Ectodermal cell (in vitro differentiated cells): Measurements from ENCODE around the gene MAML3.

ENCODE experiments used
- H3K27ac ChIP-seq: 2 replicates; pipeline ENCODE4 v1.7.0; 2013; ENCODE audit warnings: mild to moderate bottlenecking, low read depth, low read length; ENCODE audit not compliant: insufficient read depth, poor library complexity, severe bottlenecking
- H3K27me3 ChIP-seq: 2 replicates; pipeline ENCODE4 v1.7.0; 2013; ENCODE audit warnings: mild to moderate bottlenecking, low read length; ENCODE audit not compliant: insufficient read depth, control insufficient read depth, poor library complexity, severe bottlenecking
- H3K36me3 ChIP-seq: one replicate; pipeline ENCODE4 v1.7.0; 2013; ENCODE audit warnings: low read length; ENCODE audit not compliant: control insufficient read depth, insufficient read depth
- H3K4me1 ChIP-seq: one replicate; pipeline ENCODE4 v1.7.0; 2013; ENCODE audit warnings: low read length; ENCODE audit not compliant: control insufficient read depth, insufficient read depth
- H3K4me3 ChIP-seq: 2 replicates; pipeline ENCODE4 v1.7.0; 2013; ENCODE audit warnings: low read depth, low read length, control low read depth; ENCODE audit not compliant: insufficient read depth
- H3K9me3 ChIP-seq: 2 replicates; pipeline ENCODE4 v1.7.0; 2013; ENCODE audit warnings: mild to moderate bottlenecking, low read length, moderate library complexity; ENCODE audit not compliant: control insufficient read depth
- WGBS, 2 experiments: methylation state at CpG; one replicate each; pipeline ENCODE4 v1.1.7; 2013; ENCODE audit warnings: missing lambda C conversion rate in 2 of 2; 5-methylcytosine and 5-hydroxymethylcytosine counted together

The MAML3 gene

DNA sequence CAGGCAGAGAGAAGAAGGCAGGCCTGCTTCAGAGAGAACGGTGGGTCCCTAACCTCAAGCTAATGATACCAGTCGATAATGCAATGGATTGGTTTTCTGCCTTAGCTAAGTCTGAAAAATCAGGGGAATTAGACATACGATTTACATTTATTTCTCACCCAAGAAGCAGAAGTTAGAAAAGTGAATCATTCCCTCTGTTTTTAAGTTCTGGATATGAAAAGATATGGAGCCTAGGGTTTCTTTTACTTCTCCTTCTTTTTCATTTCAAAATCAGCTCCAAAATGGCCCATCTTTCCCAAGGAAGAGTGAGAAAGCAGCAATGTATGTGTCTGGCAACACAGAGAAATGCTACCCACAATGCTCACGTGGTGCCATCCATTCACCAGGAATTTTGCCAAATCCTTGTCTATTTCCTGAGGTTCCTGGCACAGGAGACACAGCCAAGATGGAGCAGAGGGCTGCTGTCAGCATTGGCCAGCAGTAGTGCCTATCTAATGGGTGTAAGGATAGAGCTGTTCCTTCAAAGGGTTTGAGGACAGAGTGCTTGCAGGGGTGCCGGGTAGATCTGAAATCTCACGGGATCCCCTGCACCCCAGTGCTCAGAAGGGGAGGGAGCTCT is 231.5 kb downstream of the MAML3 start:
- H3K36me3 ChIP-seq = no peaks in the 10 kb centered on the region

DNA sequence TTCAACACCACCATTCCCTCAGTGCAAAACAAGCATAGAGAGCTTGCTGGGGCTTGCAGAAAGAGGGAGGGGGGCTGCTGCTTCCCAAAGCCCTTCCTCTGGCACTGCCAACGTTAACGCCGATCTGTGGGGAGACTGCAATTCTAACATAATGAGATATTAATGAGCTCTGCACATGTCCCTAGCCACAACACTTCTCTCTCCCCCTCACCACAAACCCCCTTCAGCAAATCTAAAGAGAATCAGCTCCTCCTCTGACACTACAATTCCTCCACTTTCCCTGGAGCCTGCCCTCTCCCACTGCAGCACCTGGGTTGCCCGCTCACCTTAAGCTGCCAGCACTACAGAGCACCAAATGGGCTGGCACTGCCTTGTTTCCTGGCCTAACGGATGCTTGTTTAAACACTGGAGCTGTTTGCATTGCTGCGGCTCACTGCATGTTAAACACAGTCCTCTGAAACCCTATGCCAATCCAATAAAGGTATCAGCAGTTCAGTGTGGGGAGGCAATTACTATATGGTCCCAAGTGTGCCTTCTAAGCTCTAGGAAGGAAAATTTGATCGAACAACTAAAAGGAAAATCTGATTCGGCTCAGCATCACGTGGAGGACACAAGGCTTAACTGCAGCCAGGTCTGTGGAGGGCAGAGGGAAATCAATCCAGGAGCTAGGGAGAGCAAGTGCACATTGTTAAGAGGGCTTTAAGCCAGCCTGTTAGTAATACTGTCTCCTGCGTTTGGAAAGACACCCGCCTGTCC is 232.4 kb downstream of the MAML3 start:
- H3K4me3 ChIP-seq = no peak overlapping the region
- H3K9me3 ChIP-seq = no peaks in the 10 kb centered on the region
- no peaks in the 10 kb centered on the region for H3K36me3 ChIP-seq
- H3K27me3 ChIP-seq = no peaks in the 10 kb centered on the region
- H3K4me1 ChIP-seq = peaks cover 30% of the 10 kb centered on the region
- 66 to 71% methylated on average over 11 of the region's 11 CpGs for WGBS, 2 experiments
- no peak overlapping the region for H3K27ac ChIP-seq

More for the DNA sequence above, 231.5 kb downstream of the MAML3 start:
- no peaks in the 10 kb centered on the region for H3K27me3 ChIP-seq
- WGBS, 2 experiments = 75 to 76% methylated on average over 6 of the region's 6 CpGs
- H3K27ac ChIP-seq = no peak overlapping the region
- peaks cover 30% of the 10 kb centered on the region for H3K4me1 ChIP-seq
- H3K4me3 ChIP-seq = no peak overlapping the region
- H3K9me3 ChIP-seq = no peaks in the 10 kb centered on the region

DNA sequence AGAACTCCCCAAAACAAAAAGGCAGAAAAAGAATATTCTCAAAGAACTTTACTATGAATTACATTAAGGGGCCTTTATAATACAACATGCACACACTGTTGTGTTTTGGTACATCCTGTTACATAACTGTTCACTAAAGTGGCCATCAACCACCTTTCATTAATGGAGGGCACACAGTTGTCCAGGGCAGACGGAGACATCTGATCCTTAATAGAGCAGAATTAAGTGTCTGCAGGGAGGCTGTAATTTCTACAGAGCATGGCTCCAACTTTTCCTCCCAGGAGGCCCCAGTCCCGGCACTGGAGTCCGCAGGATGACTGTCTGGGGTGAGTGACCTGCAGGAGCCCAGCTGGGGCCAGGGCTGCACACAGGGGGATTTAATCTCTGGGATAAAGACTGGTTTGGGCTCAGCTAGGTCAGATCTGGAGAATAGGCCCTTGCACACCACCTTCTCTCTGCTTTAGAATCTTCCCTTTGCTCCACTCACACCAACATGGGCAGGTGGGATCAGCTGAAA is 233.4 kb downstream of the MAML3 start:
- peaks cover 35% of the 10 kb centered on the region for H3K4me1 ChIP-seq
- 69 to 74% methylated on average over 3 of the region's 3 CpGs for WGBS, 2 experiments
- H3K4me3 ChIP-seq = no peak overlapping the region
- H3K9me3 ChIP-seq = no peaks in the 10 kb centered on the region
- no peak overlapping the region for H3K27ac ChIP-seq
- no peaks in the 10 kb centered on the region for H3K36me3 ChIP-seq
- no peaks in the 10 kb centered on the region for H3K27me3 ChIP-seq

DNA sequence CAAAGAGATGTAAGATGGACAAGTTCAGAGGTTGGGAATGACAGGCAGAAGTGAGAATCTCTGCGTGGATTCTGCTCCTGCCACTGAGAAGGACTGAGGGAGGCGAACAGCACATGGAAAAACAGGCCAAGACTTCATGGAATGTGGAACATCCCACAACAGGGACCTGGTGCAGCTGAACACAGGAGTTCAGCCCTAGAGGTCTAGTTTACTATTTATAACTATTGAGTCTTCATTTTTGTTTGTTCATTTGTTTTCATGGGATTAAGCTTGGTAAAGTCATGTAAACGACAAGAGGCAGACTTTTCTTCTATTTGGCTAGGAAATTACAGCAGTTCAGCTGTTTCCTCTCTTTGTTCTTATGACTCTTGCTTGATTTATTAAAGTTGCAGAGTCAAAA is 234.5 kb downstream of the MAML3 start:
- H3K27ac ChIP-seq = no peak overlapping the region

DNA sequence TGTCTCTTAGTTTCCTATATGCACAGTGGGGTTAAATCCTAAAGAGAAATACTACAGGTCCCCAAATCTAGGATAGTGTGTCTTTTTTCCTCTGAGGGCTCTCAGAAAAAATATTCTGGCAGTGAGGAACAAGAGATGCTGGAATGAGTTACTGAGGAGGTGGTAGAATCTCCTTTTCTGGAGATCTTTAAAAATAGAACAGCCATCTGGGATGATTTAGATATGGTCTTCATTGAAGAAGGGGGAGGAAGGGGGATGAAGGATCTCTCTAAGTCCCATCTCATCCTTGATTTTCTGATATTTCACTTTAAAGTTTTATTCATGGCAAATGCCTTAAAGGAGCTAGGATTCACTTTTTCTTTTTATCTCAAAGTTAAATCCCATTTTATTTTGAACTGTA is 235.0 kb downstream of the MAML3 start:
- H3K4me3 ChIP-seq = no peak overlapping the region
- no peaks in the 10 kb centered on the region for H3K27me3 ChIP-seq
- no peaks in the 10 kb centered on the region for H3K36me3 ChIP-seq
- no peaks in the 10 kb centered on the region for H3K9me3 ChIP-seq
- H3K27ac ChIP-seq = no peak overlapping the region
- H3K4me1 ChIP-seq = peaks cover 35% of the 10 kb centered on the region

More for the DNA sequence above, 234.5 kb downstream of the MAML3 start:
- Histone ChIP-seq H3K27me3 (no peaks in the 10 kb centered on the region), H3K9me3 (no peaks in the 10 kb centered on the region), H3K4me3 (no peak overlapping the region), H3K4me1 (peaks cover 35% of the 10 kb centered on the region), H3K36me3 (no peaks in the 10 kb centered on the region)
- WGBS, 2 experiments = 55 to 56% methylated on average over 3 of the region's 3 CpGs

DNA sequence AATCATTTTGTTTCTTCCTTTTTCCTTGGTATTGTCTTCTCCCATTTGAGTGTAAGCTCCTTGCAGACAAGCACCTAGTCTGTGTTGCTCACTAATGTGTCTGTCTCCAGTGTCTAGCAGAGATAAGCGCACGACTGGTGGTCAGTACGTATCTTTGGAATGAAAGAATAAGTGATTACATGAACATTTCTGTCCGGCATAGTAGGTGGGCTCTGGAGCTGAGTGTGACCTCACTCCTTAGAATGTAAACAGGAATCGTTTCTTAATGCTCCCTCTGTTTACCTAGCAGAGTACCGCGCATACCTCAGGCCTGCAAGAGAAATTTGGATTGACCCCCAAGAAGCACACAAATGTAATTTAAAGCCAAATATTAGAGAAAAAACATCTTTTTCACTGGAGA is 235.4 kb downstream of the MAML3 start:
- H3K36me3 ChIP-seq = no peaks in the 10 kb centered on the region
- peaks cover 35% of the 10 kb centered on the region for H3K4me1 ChIP-seq
- H3K9me3 ChIP-seq = no peaks in the 10 kb centered on the region
- WGBS, 2 experiments = 92 to 94% methylated on average over 7 of the region's 7 CpGs
- H3K27me3 ChIP-seq = no peaks in the 10 kb centered on the region
- H3K27ac ChIP-seq = no peak overlapping the region
- no peak overlapping the region for H3K4me3 ChIP-seq

DNA sequence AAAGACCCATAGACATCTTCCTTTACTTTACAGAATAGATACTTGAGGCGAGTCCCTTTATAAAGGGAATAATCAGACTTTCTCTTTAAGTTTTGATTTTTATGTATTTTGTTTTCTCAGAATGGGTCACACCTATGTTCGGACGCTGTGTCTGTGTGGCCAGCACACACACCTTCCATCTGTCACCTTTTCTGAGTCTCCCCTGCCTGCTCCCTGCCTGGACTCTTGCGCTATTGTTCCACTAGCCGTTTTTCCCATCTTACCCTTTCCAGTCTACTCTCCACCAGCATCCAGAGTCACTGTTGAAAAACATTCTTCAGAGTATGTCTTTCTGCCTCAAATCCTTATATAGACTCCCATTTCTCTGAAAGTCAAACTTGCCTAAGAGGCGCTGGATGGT is 236.1 kb downstream of the MAML3 start:
- H3K4me3 ChIP-seq = no peak overlapping the region
- H3K27me3 ChIP-seq = no peaks in the 10 kb centered on the region
- no peak overlapping the region for H3K27ac ChIP-seq
- no peaks in the 10 kb centered on the region for H3K36me3 ChIP-seq
- no peaks in the 10 kb centered on the region for H3K9me3 ChIP-seq
- 93 to 97% methylated on average over 6 of the region's 6 CpGs for WGBS, 2 experiments
- peaks cover 35% of the 10 kb centered on the region for H3K4me1 ChIP-seq

DNA sequence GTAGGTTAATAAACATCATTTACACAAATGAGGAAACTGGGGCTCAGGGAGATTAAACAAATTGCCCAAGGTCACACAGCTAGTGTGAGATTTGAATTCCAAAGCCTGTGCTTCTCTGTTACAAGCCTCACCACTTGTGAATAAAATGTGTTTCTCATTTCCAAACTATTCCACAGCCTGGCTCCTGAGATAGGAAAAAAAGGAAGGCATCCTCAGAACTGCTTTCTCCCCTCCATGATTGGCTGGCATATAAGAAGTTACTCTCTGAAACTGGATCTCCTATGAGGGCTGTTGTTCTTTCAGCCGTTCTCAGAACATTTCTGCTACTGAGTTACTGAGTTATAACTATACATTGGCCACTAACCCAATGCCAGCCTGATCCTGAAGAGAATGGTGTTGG is 237.9 kb downstream of the MAML3 start:
- H3K27ac ChIP-seq = no peak overlapping the region
- no peaks in the 10 kb centered on the region for H3K36me3 ChIP-seq
- no peaks in the 10 kb centered on the region for H3K27me3 ChIP-seq
- H3K9me3 ChIP-seq = no peaks in the 10 kb centered on the region
- no peak overlapping the region for H3K4me3 ChIP-seq
- peaks cover 23% of the 10 kb centered on the region for H3K4me1 ChIP-seq
- 87% methylated on average over 1 of the region's 1 CpG; no CpG with 5 or more reads in 1 of the 2 experiments for WGBS, 2 experiments

DNA sequence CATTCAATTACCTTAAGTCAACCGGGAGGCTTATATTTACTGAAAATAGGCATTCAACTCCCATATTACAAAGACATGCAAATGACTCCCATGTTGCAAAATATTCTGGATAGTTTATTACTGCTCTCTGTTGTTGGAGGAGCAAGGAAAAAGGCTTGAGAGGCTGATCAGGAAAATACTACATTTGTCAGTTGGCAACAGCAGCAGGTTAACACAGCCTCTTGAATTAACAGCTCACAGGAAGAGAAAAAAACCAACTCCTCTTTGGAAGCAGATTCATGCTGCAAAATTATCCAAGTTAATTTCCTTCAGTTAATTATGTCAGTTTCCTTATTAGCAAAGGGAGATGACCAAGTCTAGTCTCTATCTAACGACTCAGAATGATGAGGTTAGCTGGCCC is 238.9 kb downstream of the MAML3 start:
- Histone ChIP-seq H3K4me3 (no peak overlapping the region), H3K9me3 (no peaks in the 10 kb centered on the region), H3K27ac (no peak overlapping the region), H3K27me3 (no peaks in the 10 kb centered on the region), H3K4me1 (peaks cover 15% of the 10 kb centered on the region), H3K36me3 (no peaks in the 10 kb centered on the region)
- WGBS, 2 experiments = 85 to 98% methylated on average over 2 of the region's 2 CpGs

DNA sequence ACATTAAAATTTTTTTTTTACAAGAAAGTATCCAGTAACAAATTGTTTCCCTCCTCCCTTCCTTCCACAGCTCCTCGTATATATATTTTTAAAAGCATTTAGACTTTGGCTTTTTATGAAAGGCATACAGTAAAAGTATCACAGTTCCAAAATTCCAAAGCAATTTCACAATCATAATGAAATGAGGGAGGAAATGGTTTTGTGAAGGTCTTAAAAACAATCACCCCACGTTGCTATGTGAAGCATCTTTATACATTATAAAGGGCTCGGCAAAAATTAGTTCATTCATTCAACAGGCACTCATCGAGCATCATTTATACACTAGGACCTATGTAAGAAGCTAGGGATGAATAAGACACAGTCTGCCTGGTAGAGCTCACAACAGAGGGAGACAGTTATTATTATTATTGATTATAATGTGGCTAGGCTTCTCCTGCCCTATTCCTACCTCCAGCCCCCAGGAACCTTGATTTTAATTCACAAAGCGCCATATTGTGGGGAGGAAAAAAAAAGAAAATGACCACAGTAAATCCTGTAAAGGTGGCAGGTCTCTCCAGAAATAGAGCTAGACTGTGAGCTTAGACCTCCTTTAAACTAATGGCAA is 239.9 kb downstream of the MAML3 start:
- Histone ChIP-seq H3K4me3 (no peak overlapping the region), H3K27me3 (no peaks in the 10 kb centered on the region), H3K36me3 (no peaks in the 10 kb centered on the region), H3K4me1 (peaks cover 8% of the 10 kb centered on the region), H3K9me3 (no peaks in the 10 kb centered on the region), H3K27ac (no peak overlapping the region)
- WGBS, 2 experiments = 88 to 94% methylated on average over 4 to 5 of the region's 5 CpGs
